ENCODE measurements around the gene ZFPL1.

DNA sequence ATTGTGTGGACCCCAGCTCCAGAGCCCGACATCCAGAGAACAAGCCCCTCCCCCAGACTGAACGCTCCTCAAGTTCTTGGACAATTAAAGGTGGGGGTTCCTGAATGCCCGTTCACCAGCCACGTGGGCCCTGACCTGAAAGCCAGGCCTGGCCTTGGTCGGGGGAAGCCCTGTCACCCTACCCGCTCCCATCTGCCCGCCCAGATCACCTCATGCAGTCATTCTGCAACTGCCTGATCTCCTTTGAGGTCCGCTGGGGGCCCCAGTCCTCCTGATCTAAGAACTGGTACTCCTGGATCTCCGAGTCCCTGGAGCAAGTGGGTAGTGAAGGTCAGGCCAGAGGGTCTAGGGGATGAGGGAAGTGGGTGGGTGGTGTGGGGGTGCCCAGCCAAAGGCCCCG, 16.6 kb upstream of the ZFPL1 start:
- TF ChIP-seq, protein P1, sequence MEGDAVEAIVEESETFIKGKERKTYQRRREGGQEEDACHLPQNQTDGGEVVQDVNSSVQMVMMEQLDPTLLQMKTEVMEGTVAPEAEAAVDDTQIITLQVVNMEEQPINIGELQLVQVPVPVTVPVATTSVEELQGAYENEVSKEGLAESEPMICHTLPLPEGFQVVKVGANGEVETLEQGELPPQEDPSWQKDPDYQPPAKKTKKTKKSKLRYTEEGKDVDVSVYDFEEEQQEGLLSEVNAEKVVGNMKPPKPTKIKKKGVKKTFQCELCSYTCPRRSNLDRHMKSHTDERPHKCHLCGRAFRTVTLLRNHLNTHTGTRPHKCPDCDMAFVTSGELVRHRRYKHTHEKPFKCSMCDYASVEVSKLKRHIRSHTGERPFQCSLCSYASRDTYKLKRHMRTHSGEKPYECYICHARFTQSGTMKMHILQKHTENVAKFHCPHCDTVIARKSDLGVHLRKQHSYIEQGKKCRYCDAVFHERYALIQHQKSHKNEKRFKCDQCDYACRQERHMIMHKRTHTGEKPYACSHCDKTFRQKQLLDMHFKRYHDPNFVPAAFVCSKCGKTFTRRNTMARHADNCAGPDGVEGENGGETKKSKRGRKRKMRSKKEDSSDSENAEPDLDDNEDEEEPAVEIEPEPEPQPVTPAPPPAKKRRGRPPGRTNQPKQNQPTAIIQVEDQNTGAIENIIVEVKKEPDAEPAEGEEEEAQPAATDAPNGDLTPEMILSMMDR (IDR thresholded peaks at IDR 0.05), result no peak
- TF ChIP-seq POLR2A (IDR thresholded peaks at IDR 0.05) (no peak), EP300 (IDR thresholded peaks at IDR 0.05) (no peak), POLR2AphosphoS5 (IDR thresholded peaks at IDR 0.05) (no peak)
